HG03175 (cell line): Measurements from ENCODE around the gene CD99.
"Not testable (repeated sequence)": the region's sequence is repeated elsewhere in the genome, so short reads cannot be mapped to it uniquely, and the experiment has no call there.

Experiments
- ATAC-seq: cut with Tn5 transposase; IDR thresholded peaks from one replicate; pipeline ENCODE4 v1.9.1; 2021; ENCODE audit warnings: mild to moderate bottlenecking, moderate library complexity; ENCODE audit not compliant: unreplicated experiment

Gene CD99

GRCh38 chrX:2719774-2720447 lies 28.8 kb downstream of the CD99 start:
- no peak for ATAC-seq

GRCh38 chrX:2723286-2723879 lies 32.3 kb downstream of the CD99 start:
- ATAC-seq, result no peak

GRCh38 chrX:2727264-2727663 lies 36.2 kb downstream of the CD99 start:
- not testable (repeated sequence) for ATAC-seq

GRCh38 chrX:2732076-2732475 lies 41.0 kb downstream of the CD99 start:
- no peak for ATAC-seq

GRCh38 chrX:2732649-2733048 lies 41.6 kb downstream of the CD99 start:
- ATAC-seq, result no peak

- ATAC-seq, result no peak
These were observed 42.2 kb downstream of the CD99 start for GRCh38 chrX:2733286-2733685.

- ATAC-seq, result no peak
These were observed 44.2 kb downstream of the CD99 start for GRCh38 chrX:2735270-2735669.

GRCh38 chrX:2740672-2741071 lies 49.6 kb downstream of the CD99 start:
- no peak for ATAC-seq

GRCh38 chrX:2741386-2741785 lies 50.3 kb downstream of the CD99 start:
- ATAC-seq, result no peak

- not testable (repeated sequence) for ATAC-seq
These were observed 55.2 kb downstream of the CD99 start for GRCh38 chrX:2746250-2746649.

GRCh38 chrX:2748171-2748814 lies 57.2 kb downstream of the CD99 start:
- no peak for ATAC-seq

GRCh38 chrX:2748815-2749188 lies 57.7 kb downstream of the CD99 start:
- no peak for ATAC-seq

GRCh38 chrX:2751291-2751690 lies 60.2 kb downstream of the CD99 start:
- ATAC-seq, result no peak

GRCh38 chrX:2751874-2752300 lies 60.8 kb downstream of the CD99 start, which contains the start of gene XG:
Gene XG, plus strand, starts transcription at chrX:2752040. Its CDS starts 235 bp downstream, at chrX:2752275.
- ATAC-seq, result not testable (repeated sequence)

GRCh38 chrX:2752441-2752840 lies 61.3 kb downstream of the CD99 start:
- ATAC-seq, result not testable (repeated sequence)

- ATAC-seq, result not testable (repeated sequence)
These were observed 64.1 kb downstream of the CD99 start for GRCh38 chrX:2755163-2755715.

GRCh38 chrX:2756548-2756947 lies 65.5 kb downstream of the CD99 start:
- ATAC-seq, result no peak

- no peak for ATAC-seq
These were observed 70.2 kb downstream of the CD99 start for GRCh38 chrX:2761246-2761645.

GRCh38 chrX:2762671-2763070 lies 71.6 kb downstream of the CD99 start:
- ATAC-seq, result not testable (repeated sequence)

GRCh38 chrX:2764766-2765548 lies 73.9 kb downstream of the CD99 start:
- not testable (repeated sequence) for ATAC-seq

GRCh38 chrX:2765549-2765830 lies 74.4 kb downstream of the CD99 start:
- no peak for ATAC-seq
